HCT116 (cell line): ENCODE results near the gene FAM170B. TPM values are rescaled to one million over a fixed set of nuclear protein-coding genes. Genes with fewer than 3 reads are reported as not detected.

Experiments used
- ATAC-seq: fragments of 200-7000 bp; cut with Tn5 transposase; 2 replicates; pipeline ENCODE4 v1.9.1; 2020; ENCODE audit warnings: mild to moderate bottlenecking, moderate library complexity
- BruUV-seq: library from RNA; stranded (reverse); fragments of 400-500 nt; replicated peaks from 2 replicates; lab custom pipeline; 2021; lab: Mats Ljungman, UMichigan
- CTCF ChIA-PET: fragments of 300-600 bp; sonication (Branson Sonifier 250); formaldehyde crosslinking; loops from one replicate; lab custom pipeline; 2021; ENCODE audit warnings: antibody characterized with exemption; lab: Charles Lee
- POLR2A ChIA-PET: fragments of 300-600, 350-600 bp; sonication (Branson Sonifier 250); formaldehyde crosslinking; loops from one replicate; lab custom pipeline; 2021; ENCODE audit warnings: antibody characterized with exemption; lab: Charles Lee
- RAD21 ChIA-PET, 2 experiments: fragments of 300-600 bp; sonication (Branson Sonifier 250); formaldehyde crosslinking; loops; one replicate each; lab custom pipeline; 2023; ENCODE audit warnings: low total read pairs in 2 of 2; ENCODE audit not compliant: uncharacterized antibody in 2 of 2, unreplicated experiment in 2 of 2, low non-redundant PET in 1 of 2; lab: Charles Lee
- DNase-seq: peaks from one replicate; pipeline ENCODE4 v3.0.0-alpha.2; 2010; ENCODE audit warnings: low read depth, low spot score
- H2AFZ ChIP-seq: fragments of 200-600 bp; shearing (Covaris generic), sonication (generic); 2 replicates; pipeline ENCODE4 v1.6.1; 2017; ENCODE audit warnings: low read depth, mixed run types, mixed read lengths, antibody characterized with exemption, low read length; ENCODE audit not compliant: poor library complexity, severe bottlenecking
- H3K27ac ChIP-seq: 2 replicates; pipeline ENCODE4 v1.5.1; 2012; ENCODE audit warnings: low read depth, low read length
- H3K27me3 ChIP-seq: fragments of 200-600 bp; sonication (generic); 2 replicates; pipeline ENCODE4 v1.6.1; 2016; ENCODE audit warnings: mixed run types, low read length, mixed read lengths; ENCODE audit not compliant: insufficient read depth
- H3K36me3 ChIP-seq, 2 experiments: fragments of 200-500 bp in 1 of 2; fragments of 200-600 bp in 1 of 2; sonication (Bioruptor generic) in 1 of 2; sonication (generic) in 1 of 2; 2 replicates each; pipeline versions ENCODE4 v1.5.1 to v1.6.1; 2014 to 2016; ENCODE audit warnings: low read length in 2 of 2, inconsistent platforms in 1 of 2, mixed read lengths in 1 of 2, mixed run types in 1 of 2; ENCODE audit not compliant: insufficient read depth in 2 of 2, control insufficient read depth in 1 of 2
- H3K4me1 ChIP-seq, 2 experiments: fragments of 200-600 bp in 1 of 2; sonication (generic) in 1 of 2; 2 replicates each; pipeline versions ENCODE4 v1.5.1 to v1.6.1; 2012 to 2017; ENCODE audit warnings: low read length in 2 of 2, inconsistent platforms in 1 of 2, mild to moderate bottlenecking in 1 of 2, mixed read lengths in 1 of 2, mixed run types in 1 of 2, moderate library complexity in 1 of 2; ENCODE audit not compliant: insufficient read depth in 2 of 2, control insufficient read depth in 1 of 2
- H3K4me2 ChIP-seq: fragments of 200-600 bp; sonication (generic); 2 replicates; pipeline ENCODE4 v1.6.1; 2017; ENCODE audit warnings: mixed run types, low read length, mixed read lengths
- H3K4me3 ChIP-seq, 2 experiments: fragments of 200-600 bp in 1 of 2; sonication (generic) in 1 of 2; replicated peaks in 1 of 2; 2 replicates each; pipeline ENCODE4 v1.5.1; 2011 to 2016; ENCODE audit warnings: low read length in 2 of 2, control low read depth in 1 of 2, low read depth in 1 of 2, mild to moderate bottlenecking in 1 of 2, mixed read lengths in 1 of 2, mixed run types in 1 of 2
- H3K79me2 ChIP-seq: fragments of 200-600 bp; sonication (generic); 2 replicates; pipeline ENCODE4 v1.6.1; 2017; ENCODE audit warnings: mild to moderate bottlenecking, mixed run types, low read length, moderate library complexity, mixed read lengths; ENCODE audit not compliant: insufficient read depth
- H3K9ac ChIP-seq: fragments of 200-600 bp; sonication (generic); 2 replicates; pipeline ENCODE4 v1.6.1; 2016; ENCODE audit warnings: low read length, mixed read lengths
- H3K9me2 ChIP-seq: fragments of 200-600 bp; sonication (generic), shearing (Covaris generic); 2 replicates; pipeline ENCODE4 v1.6.1; 2017; ENCODE audit warnings: mixed run types, mild to moderate bottlenecking, moderate library complexity; ENCODE audit not compliant: insufficient read depth
- H3K9me3 ChIP-seq, 2 experiments: fragments of 200-500 bp in 1 of 2; fragments of 200-600 bp in 1 of 2; sonication (Bioruptor generic) in 1 of 2; sonication (generic) in 1 of 2; 2 replicates each; pipeline ENCODE4 v1.6.1; 2014 to 2017; ENCODE audit warnings: low read length in 2 of 2, mixed read lengths in 2 of 2, inconsistent platforms in 1 of 2, low read depth in 1 of 2, mild to moderate bottlenecking in 1 of 2, mixed run types in 1 of 2, moderate library complexity in 1 of 2; ENCODE audit not compliant: control insufficient read depth in 1 of 2, insufficient read depth in 1 of 2
- H4K20me1 ChIP-seq: fragments of 200-600 bp; sonication (generic), shearing (Covaris generic); 2 replicates; pipeline ENCODE4 v1.6.1; 2017; ENCODE audit warnings: mixed run types, mild to moderate bottlenecking, moderate library complexity; ENCODE audit not compliant: insufficient read depth
- EGR1 ChIP-seq: IDR thresholded peaks from 2 replicates; pipeline ENCODE4 v1.6.1; 2012; ENCODE audit warnings: low read depth
- ELF1 ChIP-seq: IDR thresholded peaks from 2 replicates; pipeline ENCODE4 v1.6.1; 2012; ENCODE audit warnings: low read depth, borderline replicate concordance
- EZH2 ChIP-seq: fragments of 200-600 bp; sonication (generic); IDR thresholded peaks from 2 replicates; pipeline ENCODE4 v1.6.1; 2017; ENCODE audit warnings: antibody characterized with exemption, mixed run types
- EZH2phosphoT487 ChIP-seq: fragments of 200-600 bp; IDR thresholded peaks from 2 replicates; pipeline ENCODE4 v1.6.1; 2018; ENCODE audit warnings: antibody characterized with exemption, borderline replicate concordance
- FOSL1 ChIP-seq: IDR thresholded peaks from 2 replicates; pipeline ENCODE4 v1.6.1; 2012; ENCODE audit warnings: low read depth
- JUND ChIP-seq: IDR thresholded peaks from 2 replicates; pipeline ENCODE4 v1.6.1; 2012
- POLR2A ChIP-seq: IDR thresholded peaks from 2 replicates; pipeline ENCODE4 v1.7.0; 2011; ENCODE audit warnings: borderline replicate concordance; ENCODE audit not compliant: insufficient read depth, insufficient read length; ENCODE audit errors: extremely low read depth
- POLR2AphosphoS5 ChIP-seq: IDR thresholded peaks from 2 replicates; pipeline ENCODE4 v1.6.1; 2011; ENCODE audit warnings: mild to moderate bottlenecking, low read depth, low read length, moderate library complexity
- SIN3A ChIP-seq: IDR thresholded peaks from 2 replicates; pipeline ENCODE4 v1.6.1; 2012; ENCODE audit warnings: low read depth
- SRF ChIP-seq: IDR thresholded peaks from 2 replicates; pipeline ENCODE4 v1.6.1; 2012; ENCODE audit warnings: low read depth
- ZNF274 ChIP-seq: fragments of 200-500 bp; sonication (Bioruptor generic); IDR thresholded peaks from 2 replicates; pipeline ENCODE4 v1.6.1; 2014; ENCODE audit warnings: mild to moderate bottlenecking, low read depth, low read length, inconsistent platforms
- intact Hi-C: fragments of 100-400 bp; cut with micrococcal nuclease; formaldehyde crosslinking; loops from 2 replicates; pipeline ENCODE4 v1.10.0; 2022
- total RNA-seq: library from RNA; stranded (reverse); gene quantifications from one replicate; pipeline ENCODE4 v1.2.1, GENCODE V29; 2021; ENCODE audit not compliant: unreplicated experiment
- TF ChIP-seq, protein P1 (sequence below): IDR thresholded peaks from 2 replicates; pipeline ENCODE4 v1.6.1; 2012
- TF ChIP-seq, protein P2 (sequence below), 3 experiments: fragments of 200-600 bp in 1 of 3; sonication (generic) in 1 of 3; IDR thresholded peaks in 2 of 3; conservative IDR thresholded peaks in 1 of 3; 2 replicates each; pipeline ENCODE4 v1.5.1; 2012 to 2017; ENCODE audit warnings: low read depth in 2 of 3, low read length in 2 of 3, antibody characterized with exemption in 1 of 3, borderline replicate concordance in 1 of 3, control low read depth in 1 of 3, mild to moderate bottlenecking in 1 of 3, mixed read lengths in 1 of 3, mixed run types in 1 of 3, moderate library complexity in 1 of 3; ENCODE audit not compliant: insufficient read depth in 1 of 3
- TF ChIP-seq, protein P3 (sequence below): IDR thresholded peaks from 2 replicates; pipeline ENCODE4 v1.6.1; 2011; ENCODE audit warnings: mild to moderate bottlenecking, low read length, moderate library complexity; ENCODE audit not compliant: insufficient replicate concordance; ENCODE audit errors: extremely low read depth

Gene FAM170B
- total RNA-seq, 1 experiment from 2014 or later, result not detected

- no peak for ATAC-seq
- Histone ChIP-seq H3K4me2 (no peak overlapping the region), H4K20me1 (no peaks in the 10 kb centered on the region), H3K4me3 (no peak overlapping the region), H2AFZ (no peak overlapping the region), H3K9me2 (no peaks in the 10 kb centered on the region), H3K9ac (no peak overlapping the region), H3K27me3 (peaks cover 24% of the 10 kb centered on the region), H3K9me3 (no peaks in the 10 kb centered on the region), H3K36me3 (no peaks in the 10 kb centered on the region), H3K4me1 (no peaks in the 10 kb centered on the region), H3K79me2 (no peaks in the 10 kb centered on the region), H3K27ac (no peak overlapping the region)
- ChIA-PET POLR2A (no interaction called here), RAD21 (no interaction called here), CTCF (no interaction called here)
- no peak for DNase-seq
- no TSS peak for BruUV-seq
- intact Hi-C loops, result no loop called here
- TF ChIP-seq ELF1 (no peak), POLR2AphosphoS5 (no peak)
- TF ChIP-seq, protein P1, sequence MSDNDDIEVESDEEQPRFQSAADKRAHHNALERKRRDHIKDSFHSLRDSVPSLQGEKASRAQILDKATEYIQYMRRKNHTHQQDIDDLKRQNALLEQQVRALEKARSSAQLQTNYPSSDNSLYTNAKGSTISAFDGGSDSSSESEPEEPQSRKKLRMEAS, result no peak
These were observed 42.2 kb downstream of the FAM170B start for GRCh38 chr10:49091450-49092210.

- Histone ChIP-seq H3K4me3 (no peak overlapping the region), H3K27me3 (peaks cover 19% of the 10 kb centered on the region), H3K4me1 (no peaks in the 10 kb centered on the region), H3K9me3 (no peaks in the 10 kb centered on the region), H2AFZ (no peak overlapping the region), H3K36me3 (no peaks in the 10 kb centered on the region), H3K9ac (no peak overlapping the region), H3K9me2 (no peaks in the 10 kb centered on the region), H4K20me1 (no peaks in the 10 kb centered on the region), H3K79me2 (no peaks in the 10 kb centered on the region), H3K27ac (no peak overlapping the region), H3K4me2 (no peak overlapping the region)
- TF ChIP-seq SRF (no peak), EZH2 (no peak), ZNF274 (no peak), SIN3A (no peak), EGR1 (no peak), FOSL1 (no peak), JUND (no peak), POLR2A (no peak), EZH2phosphoT487 (no peak)
- TF ChIP-seq, protein P2, sequence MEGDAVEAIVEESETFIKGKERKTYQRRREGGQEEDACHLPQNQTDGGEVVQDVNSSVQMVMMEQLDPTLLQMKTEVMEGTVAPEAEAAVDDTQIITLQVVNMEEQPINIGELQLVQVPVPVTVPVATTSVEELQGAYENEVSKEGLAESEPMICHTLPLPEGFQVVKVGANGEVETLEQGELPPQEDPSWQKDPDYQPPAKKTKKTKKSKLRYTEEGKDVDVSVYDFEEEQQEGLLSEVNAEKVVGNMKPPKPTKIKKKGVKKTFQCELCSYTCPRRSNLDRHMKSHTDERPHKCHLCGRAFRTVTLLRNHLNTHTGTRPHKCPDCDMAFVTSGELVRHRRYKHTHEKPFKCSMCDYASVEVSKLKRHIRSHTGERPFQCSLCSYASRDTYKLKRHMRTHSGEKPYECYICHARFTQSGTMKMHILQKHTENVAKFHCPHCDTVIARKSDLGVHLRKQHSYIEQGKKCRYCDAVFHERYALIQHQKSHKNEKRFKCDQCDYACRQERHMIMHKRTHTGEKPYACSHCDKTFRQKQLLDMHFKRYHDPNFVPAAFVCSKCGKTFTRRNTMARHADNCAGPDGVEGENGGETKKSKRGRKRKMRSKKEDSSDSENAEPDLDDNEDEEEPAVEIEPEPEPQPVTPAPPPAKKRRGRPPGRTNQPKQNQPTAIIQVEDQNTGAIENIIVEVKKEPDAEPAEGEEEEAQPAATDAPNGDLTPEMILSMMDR (IDR thresholded peaks at IDR 0.05 in 2 of 3, conservative IDR thresholded peaks at IDR 0.05 in 1 of 3; ENCODE audit: borderline replicate concordance in 1 of 3, insufficient read depth in 1 of 3, low read depth in 2 of 3, low read length in 2 of 3), result no peak
- TF ChIP-seq, protein P3, sequence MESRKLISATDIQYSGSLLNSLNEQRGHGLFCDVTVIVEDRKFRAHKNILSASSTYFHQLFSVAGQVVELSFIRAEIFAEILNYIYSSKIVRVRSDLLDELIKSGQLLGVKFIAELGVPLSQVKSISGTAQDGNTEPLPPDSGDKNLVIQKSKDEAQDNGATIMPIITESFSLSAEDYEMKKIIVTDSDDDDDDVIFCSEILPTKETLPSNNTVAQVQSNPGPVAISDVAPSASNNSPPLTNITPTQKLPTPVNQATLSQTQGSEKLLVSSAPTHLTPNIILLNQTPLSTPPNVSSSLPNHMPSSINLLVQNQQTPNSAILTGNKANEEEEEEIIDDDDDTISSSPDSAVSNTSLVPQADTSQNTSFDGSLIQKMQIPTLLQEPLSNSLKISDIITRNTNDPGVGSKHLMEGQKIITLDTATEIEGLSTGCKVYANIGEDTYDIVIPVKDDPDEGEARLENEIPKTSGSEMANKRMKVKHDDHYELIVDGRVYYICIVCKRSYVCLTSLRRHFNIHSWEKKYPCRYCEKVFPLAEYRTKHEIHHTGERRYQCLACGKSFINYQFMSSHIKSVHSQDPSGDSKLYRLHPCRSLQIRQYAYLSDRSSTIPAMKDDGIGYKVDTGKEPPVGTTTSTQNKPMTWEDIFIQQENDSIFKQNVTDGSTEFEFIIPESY, result no peak
- DNase-seq (no peak), ATAC-seq (no peak)
- RAD21 ChIA-PET, result no interaction called here
- POLR2A ChIA-PET, result no interaction called here
- BruUV-seq, result no TSS peak
- intact Hi-C loops, result no loop called here
- CTCF ChIA-PET, result no interaction called here
These were observed 43.0 kb downstream of the FAM170B start for GRCh38 chr10:49090696-49091380.
